Uterus (tissue), 2 donors: ENCODE measurements around the gene PYGM.

ENCODE experiments used
- POLR2A ChIP-seq, 2 donors: fragments of 450-650 bp; IDR thresholded peaks; one replicate each; pipeline ENCODE4 v1.6.1; 2016; ENCODE audit warnings: antibody characterized with exemption in 2 of 2, mild to moderate bottlenecking in 1 of 2, moderate library complexity in 1 of 2
- TF ChIP-seq, protein P1 (sequence below), 4 experiments: fragments of 200-600 bp in 2 of 4; fragments of 450-650 bp in 2 of 4; sonication (generic) in 2 of 4; IDR thresholded peaks; one replicate each; pipeline ENCODE4 v1.5.1; 2016 to 2019; ENCODE audit warnings: antibody characterized with exemption in 4 of 4, mild to moderate bottlenecking in 2 of 4, moderate library complexity in 1 of 4

GRCh38 chr11:64747961-64748665 is 11.7 kb downstream of the PYGM start:
- TF ChIP-seq, protein P1, sequence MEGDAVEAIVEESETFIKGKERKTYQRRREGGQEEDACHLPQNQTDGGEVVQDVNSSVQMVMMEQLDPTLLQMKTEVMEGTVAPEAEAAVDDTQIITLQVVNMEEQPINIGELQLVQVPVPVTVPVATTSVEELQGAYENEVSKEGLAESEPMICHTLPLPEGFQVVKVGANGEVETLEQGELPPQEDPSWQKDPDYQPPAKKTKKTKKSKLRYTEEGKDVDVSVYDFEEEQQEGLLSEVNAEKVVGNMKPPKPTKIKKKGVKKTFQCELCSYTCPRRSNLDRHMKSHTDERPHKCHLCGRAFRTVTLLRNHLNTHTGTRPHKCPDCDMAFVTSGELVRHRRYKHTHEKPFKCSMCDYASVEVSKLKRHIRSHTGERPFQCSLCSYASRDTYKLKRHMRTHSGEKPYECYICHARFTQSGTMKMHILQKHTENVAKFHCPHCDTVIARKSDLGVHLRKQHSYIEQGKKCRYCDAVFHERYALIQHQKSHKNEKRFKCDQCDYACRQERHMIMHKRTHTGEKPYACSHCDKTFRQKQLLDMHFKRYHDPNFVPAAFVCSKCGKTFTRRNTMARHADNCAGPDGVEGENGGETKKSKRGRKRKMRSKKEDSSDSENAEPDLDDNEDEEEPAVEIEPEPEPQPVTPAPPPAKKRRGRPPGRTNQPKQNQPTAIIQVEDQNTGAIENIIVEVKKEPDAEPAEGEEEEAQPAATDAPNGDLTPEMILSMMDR (IDR thresholded peaks at IDR 0.05), result no peak
- TF ChIP-seq POLR2A (IDR thresholded peaks at IDR 0.05), result no peak
